DMS114 treated with DMSO at 0.1 percent for 48 hours (cell line): Measurements from ENCODE around the gene FBXW4.

Experiments used
- DNase-seq: peaks from one replicate; lab custom pipeline; 2025; ENCODE audit not compliant: unreplicated experiment; lab: John Stamatoyannopoulos, UW

FBXW4 gene

DNA sequence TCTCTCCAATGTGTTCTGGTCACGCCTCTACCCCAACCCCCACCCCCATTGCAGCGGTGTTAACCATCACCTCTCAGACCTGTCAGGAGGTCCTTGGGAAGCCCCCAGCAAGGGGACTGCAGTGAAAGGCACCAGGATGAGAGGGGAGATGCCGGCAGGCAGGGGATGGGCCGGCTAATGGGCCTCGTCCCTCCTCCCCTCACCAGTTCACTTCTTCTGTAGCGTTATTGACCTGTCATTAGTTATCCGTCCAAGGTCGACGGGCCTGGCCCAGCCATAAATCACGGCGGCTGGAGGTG lies 125.7 kb downstream of the FBXW4 start:
- DNase-seq: no peak

- DNase-seq: no peak
These were observed 126.8 kb downstream of the FBXW4 start for GRCh38 chr10:101568054-101568745.

DNA sequence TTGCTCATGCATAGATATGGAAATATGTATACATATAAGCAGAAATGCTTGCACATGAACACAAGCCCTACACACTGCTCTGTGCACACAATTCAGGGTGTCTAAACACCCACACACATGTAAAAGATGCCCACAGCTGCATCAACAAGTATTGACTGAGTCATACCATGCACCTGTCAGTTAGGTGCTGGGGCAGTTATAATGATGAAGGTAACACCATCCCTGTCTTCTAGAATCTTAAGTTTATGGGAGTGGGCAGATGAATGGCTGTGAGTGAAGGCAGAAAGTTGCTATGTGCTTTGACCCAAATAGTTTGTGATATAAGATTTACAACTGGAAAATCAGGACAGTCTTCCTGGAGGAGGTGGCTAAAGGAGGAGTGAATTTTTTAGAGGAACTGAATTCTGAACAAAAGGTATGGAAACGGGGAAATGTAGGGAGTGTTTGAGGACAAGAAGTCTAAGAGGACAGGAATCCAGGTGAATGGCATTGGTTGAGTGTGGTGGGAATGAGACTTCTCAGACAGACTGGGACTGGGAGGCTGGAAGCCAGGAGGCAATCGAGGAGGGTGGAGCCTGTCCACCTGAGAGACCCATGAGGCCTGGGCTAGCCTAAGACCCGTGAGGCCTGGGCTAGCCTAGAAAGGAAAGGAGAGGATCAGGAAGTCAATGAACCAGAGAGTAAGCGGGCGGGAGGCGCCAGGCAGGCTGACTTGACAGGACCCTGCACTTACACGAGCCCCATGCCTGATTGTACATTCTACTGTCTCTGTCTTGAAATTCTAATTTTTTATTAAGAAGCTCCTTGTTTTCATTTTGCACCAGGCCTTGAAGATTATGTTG lies 127.6 kb downstream of the FBXW4 start:
- DNase-seq: no peak

GRCh38 chr10:101566333-101567164 lies 128.4 kb downstream of the FBXW4 start:
- DNase-seq: no peak

GRCh38 chr10:101565936-101566332 lies 129.0 kb downstream of the FBXW4 start:
- DNase-seq: no peak

DNA sequence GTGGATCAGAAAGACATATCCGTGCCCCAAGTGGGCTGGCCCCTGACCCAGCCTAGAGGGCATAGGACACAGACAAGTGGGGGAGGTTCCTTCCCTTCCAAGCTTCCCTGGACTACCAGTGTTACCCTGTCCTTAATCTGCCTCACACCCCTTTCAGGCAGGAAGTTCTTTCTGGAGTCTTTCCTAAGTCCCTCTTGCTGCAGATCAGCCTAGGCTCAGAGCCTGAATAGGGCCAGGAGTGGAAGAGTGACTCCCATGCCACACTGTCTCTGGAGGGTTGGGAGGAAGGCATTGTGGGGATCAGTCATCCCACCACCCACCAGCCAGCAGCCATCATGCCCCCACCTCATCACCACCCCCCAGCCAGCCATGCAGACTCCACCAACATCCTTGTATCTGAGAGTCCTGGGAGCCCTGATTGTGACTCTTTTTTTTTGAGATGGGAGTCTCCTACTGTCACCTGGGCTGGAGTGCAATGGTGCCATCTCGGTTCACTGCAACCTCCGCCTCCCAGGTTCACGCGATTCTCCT lies 129.5 kb downstream of the FBXW4 start:
- DNase-seq: no peak

DNA sequence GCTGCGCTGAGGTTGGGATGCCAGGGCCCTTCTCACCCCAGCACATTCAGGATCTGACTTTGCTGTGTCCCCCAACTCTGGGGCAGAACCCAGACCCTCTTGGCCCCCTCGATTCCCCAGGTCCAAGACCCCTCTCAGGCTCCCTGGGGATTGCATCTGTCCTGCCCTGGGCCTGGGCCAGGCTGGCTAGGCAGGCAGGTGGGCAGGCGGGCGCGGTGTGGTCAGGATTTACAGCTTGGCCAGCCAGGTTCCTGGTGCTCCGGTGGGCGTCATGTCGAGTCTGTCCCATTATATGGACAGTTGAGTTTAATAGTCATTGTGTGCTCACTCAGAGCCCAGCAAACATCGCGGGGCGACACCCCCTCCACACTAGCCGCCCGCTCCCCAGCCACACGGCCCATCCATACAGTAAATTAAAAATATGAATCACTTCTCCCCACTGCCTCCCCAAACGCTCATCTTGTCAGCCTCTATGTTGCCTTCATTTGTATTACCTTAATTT lies 130.4 kb downstream of the FBXW4 start:
- no peak for DNase-seq

- no peak for DNase-seq
These were observed 131.4 kb downstream of the FBXW4 start for GRCh38 chr10:101563497-101564040.

- no peak for DNase-seq
These were observed 132.0 kb downstream of the FBXW4 start for GRCh38 chr10:101563007-101563406.

- DNase-seq: no peak
These were observed 132.7 kb downstream of the FBXW4 start for GRCh38 chr10:101562231-101562630.

GRCh38 chr10:101561068-101561915 lies 133.7 kb downstream of the FBXW4 start:
- DNase-seq: no peak
